Hematopoietic multipotent progenitor cell treated with erythropoietin and hydrocortisone succinate and interleukin-3 and kit ligand, for 15 days (in vitro differentiated cells): ENCODE data around the gene PCK1.
"Not testable (repeated sequence)": the region's sequence is repeated elsewhere in the genome, so short reads cannot be mapped to it uniquely, and the experiment has no call there.

ENCODE experiments used
- DNase-seq: peaks from one replicate; pipeline ENCODE4 v3.0.0-alpha.2; 2015; ENCODE audit warnings: low spot score

PCK1 gene

GRCh38 chr20:57560554-57561355, at the start of gene PCK1:
PCK1 (plus strand) TSS chr20:57561110; CDS start chr20:57561412, 302 bp downstream.
- peak; percentile 84 for DNase-seq

GRCh38 chr20:57511709-57512108, 49.2 kb upstream of the PCK1 start:
- not testable (repeated sequence) for DNase-seq

- no peak for DNase-seq
Observed at GRCh38 chr20:57512432-57512831, 48.5 kb upstream of the PCK1 start.

GRCh38 chr20:57513199-57513598, 47.7 kb upstream of the PCK1 start:
- DNase-seq = no peak

GRCh38 chr20:57514273-57514751, 46.6 kb upstream of the PCK1 start:
- peak; percentile 73 for DNase-seq

DNA sequence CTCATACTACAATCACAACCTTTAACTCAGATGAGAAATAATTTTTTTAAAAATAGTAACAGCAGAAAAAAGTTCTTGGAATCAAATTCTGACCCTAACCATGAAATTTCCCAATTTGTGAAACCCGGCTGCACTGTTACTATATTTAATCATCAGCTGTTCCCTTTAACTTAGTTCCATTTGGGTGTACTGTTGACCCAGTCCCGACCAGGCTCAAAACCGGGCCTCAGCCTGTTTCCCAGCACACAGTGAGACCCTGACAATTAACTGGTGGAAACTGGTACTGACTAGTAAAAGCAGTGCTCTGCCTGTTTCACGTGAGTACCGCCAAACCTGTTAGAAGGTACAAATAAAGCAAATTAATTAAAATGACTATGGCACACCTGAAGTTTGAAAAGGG, 43.0 kb upstream of the PCK1 start:
- no peak for DNase-seq

DNA sequence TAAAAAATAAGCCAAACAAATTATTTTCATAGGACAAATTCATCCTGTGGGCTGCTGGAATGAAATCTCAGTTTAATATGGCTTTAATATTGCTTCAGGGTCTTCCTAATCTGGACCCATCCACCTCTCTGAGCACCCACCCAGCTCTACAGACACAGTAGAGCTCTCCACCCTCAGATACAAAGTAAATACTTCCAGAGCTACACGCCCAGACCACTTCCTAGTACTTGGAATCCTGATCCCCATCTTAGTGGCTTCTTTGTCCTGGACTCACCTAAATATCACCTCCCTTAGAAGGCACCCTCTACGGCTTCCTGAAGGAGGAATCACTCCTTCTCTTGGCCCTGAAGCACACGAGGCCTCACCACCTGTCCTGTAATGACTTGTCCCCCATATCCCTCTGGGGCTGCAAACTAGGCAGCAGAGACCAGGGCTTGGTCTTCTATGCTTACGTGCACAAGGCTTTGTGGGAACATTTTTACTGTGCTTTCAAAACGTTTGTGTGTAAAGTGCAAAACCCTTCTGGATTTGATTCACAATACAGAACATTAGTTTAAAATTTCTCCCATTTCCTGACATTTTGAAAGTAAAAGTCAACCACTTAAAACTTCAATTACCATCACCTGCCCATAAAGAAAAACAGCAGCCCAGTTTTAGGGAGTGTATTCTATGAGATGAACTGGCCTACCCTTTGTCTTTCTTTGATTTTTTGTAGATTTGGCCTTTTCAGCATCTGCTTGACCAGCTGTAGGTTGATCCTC, 38.4 kb upstream of the PCK1 start:
- no peak for DNase-seq

GRCh38 chr20:57523782-57524181, 37.1 kb upstream of the PCK1 start:
- DNase-seq = no peak

GRCh38 chr20:57524511-57525176, 36.3 kb upstream of the PCK1 start, which contains the start of gene CTCFL:
CTCFL (minus strand) TSS chr20:57525140; CDS start chr20:57524205, 935 bp downstream.
- no peak for DNase-seq

- no peak for DNase-seq
Observed at GRCh38 chr20:57525328-57526086, 35.4 kb upstream of the PCK1 start.

- peak; percentile 36 for DNase-seq
Observed at GRCh38 chr20:57526087-57526884, 34.6 kb upstream of the PCK1 start.

DNA sequence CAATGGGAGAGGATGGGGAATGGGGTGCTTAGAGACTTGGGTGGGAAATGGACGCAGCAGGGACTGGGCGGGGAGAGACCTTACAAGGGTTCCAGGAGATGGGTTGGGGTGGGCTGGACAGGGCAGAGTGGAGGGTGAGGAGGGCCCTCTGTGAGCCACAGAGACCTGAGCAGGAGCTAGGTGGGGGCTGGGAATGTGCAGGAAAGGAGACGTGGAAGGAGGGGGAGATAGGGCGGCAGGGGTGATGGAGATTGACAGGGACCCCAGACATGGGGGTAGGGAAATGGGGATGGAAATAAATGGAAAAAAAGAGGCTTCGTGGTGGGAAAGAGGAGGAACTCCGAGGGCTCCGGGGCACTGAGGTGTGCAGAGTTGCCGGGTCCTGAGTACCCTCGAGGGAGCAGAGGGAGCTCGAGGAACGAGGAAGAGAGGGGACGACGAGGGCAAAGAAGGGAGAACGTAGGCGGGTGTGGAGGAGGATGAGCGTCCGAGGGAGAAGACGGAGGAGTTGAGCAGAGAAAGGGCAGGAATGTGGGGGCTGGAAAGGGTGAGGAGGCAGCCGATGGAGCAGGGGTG, 33.9 kb upstream of the PCK1 start:
- DNase-seq = no peak

- no peak for DNase-seq
Observed at GRCh38 chr20:57527728-57528127, 33.2 kb upstream of the PCK1 start.

- no peak for DNase-seq
Observed at GRCh38 chr20:57528148-57528547, 32.8 kb upstream of the PCK1 start.

DNA sequence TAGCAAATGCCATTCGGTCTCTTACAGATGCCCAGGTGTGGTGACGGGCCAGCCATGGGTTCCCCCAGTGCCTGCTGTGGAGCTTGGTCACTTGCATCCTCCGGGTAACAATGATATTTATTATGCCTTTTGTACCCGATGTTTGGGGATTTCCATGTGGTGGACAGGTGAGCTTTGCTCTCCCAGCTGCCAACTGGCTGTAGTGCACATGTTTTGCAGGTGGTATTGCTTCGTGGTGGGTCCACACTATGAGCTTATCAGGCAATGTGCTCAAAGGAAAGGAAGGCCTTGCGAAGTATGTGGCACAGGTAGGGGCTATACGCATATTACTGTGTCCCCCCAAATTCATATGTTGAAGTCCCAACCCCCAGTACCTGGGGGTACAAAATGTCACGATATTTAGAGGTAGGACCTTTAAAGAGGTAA, 31.7 kb upstream of the PCK1 start:
- DNase-seq = no peak

DNA sequence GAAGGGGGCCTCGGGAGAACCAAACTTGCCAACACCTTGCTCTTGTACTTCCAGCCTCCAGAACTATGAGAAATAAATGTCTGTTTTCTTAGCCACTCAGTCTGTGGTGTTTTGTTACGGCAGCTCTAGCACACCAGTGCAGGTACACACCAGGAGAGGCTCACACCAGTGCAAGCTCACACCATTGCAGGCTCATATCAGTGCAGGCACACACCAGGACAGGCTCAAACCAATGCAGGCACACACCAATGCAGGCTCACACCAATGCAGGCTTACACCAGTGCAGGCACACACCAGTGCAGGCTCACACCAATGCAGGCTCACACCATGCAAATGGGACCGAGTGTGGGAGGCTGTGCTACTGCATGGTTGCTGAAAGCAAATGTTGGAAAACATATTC, 31.1 kb upstream of the PCK1 start:
- DNase-seq = no peak

GRCh38 chr20:57530327-57530981, 30.5 kb upstream of the PCK1 start:
- no peak for DNase-seq

- no peak for DNase-seq
Observed at GRCh38 chr20:57532104-57532503, 28.8 kb upstream of the PCK1 start.

DNA sequence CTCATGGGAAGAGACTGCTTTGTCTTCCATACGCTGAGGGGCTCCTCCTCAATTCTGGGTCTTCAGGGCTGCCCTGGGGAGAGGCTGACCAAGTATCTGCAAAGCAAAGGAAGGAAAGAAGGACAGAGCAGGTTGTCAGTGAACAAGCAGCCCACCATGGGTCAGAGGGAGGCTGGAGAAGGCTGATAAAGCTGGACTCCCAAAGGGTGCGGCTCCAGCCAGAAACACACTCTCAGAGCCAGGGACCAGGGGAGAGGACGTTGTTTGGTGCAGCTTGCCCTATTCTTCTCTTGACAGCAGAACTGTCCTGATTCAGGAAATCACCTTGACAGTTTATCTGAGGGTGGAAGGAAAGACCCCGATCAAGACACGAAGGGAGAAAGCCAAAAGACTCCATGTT, 25.6 kb upstream of the PCK1 start:
- no peak for DNase-seq

DNA sequence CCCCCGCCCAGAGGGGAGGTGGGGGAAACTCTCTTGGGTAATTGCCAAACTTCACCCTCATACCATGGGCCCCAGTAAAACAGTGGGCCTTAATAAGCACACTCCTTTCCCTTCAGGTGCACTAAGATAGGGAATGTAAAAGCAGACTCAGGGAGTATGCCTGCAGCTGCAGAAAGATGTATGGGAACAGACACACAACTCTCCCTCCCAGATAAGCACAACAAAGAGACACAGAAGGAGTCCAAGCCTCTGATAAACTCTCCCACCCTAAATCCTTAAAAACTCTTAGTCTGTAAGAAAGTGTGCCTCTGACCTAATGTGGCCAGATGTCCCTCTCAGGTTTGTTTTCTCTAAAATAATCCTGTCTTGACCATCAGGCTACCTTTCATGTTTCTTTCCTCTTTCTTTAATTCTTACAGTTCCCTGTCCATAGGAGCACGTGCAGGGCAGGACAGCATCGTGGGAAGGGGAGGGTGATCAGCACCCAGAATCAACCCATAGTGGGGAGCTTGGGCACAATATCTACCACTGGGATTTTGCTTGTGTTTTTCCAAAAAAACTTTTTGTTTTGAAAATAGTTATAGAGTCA, 24.7 kb upstream of the PCK1 start:
- no peak for DNase-seq
